Measurements from ENCODE around the gene SPATA12.

Gene SPATA12

DNA sequence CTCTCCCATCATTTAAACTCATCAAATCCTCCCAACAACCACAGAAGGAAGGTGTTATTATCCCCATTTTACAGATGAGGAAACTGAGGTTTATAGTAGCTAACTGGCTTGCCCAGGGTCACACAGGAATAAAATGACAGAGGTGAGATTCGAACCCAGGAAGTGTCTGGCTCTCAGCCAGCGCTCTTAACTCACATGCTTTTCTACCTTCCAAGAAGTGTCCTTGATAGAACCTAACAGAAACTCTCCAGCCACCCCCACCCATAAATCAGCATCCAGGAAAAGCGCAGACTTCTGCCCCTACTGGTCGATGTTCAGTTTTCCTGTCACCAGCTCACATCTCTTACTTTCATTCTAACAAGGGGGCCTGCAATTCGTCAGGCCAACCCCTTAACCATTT is 51.7 kb downstream of the SPATA12 start:
- DNase-seq (ENCODE audit: low read depth in 2 of 2): no peak

DNA sequence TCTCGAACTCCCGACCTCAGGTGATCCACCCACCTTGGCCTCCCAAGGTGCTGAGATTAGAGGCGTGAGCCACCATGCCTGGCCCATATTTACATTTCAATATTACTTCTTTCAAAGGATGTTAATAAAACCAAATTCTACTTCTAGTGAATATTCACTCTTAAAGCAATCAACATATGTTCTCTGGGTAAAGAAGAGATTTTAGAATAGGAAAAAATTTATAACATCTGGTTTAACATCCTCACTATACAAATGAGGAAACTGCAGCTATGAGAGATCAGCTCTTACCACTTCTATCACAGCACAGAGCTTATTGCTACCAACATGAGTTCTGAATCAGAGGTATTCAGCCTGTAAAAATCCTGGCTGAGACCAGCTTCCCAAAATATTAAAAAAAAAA is 56.0 kb downstream of the SPATA12 start:
- no peak for DNase-seq (ENCODE audit: low read depth in 2 of 2)

GRCh38 chr3:57118254-57118653 is 57.8 kb downstream of the SPATA12 start:
- no peak for DNase-seq (ENCODE audit: low read depth in 2 of 2)

DNA sequence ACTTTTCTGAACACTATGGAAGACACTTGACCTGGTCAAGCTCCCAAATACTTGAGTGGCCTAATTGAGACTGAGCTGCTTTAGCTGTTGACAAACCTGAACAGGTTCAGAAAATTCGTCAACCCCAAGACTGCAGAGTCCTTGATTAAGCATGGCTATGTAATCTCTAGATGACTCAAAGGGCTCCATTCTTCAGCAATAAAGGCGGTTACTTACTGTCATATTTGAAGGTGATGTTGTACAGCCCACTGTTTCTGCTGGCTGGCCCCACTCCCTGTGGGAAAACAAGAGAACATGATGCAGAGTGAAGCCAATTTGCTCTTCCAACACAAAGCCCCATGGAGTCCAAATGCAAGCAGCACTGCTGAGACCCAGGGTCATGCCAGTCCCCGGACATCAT is 59.6 kb downstream of the SPATA12 start:
- DNase-seq (ENCODE audit: low read depth in 2 of 2): no peak

GRCh38 chr3:57120451-57121174 is 60.1 kb downstream of the SPATA12 start:
- DNase-seq (ENCODE audit: low read depth in 2 of 2): no peak

Data from stimulated activated CD4-positive, alpha-beta T cell treated with anti-CD3 and anti-CD28 coated beads, Interleukin-12 subunit alpha, Interleukin-12 subunit beta, amount 100 ng/mL, for 24 hours (primary cell).